PC-9 (cell line): Measurements from ENCODE around the gene PNPT1. TPM values are rescaled to one million over a fixed set of nuclear protein-coding genes. Genes with fewer than 3 reads are reported as not detected.

Source experiments
- BruUV-seq: library from RNA; stranded (reverse); fragments of 400-500 nt; replicated peaks from 2 replicates; lab custom pipeline; 2021; lab: Mats Ljungman, UMichigan
- CTCF ChIA-PET: fragments of 300-600 bp; sonication (Branson Sonifier 250); formaldehyde crosslinking; loops from one replicate; lab custom pipeline; 2022; ENCODE audit warnings: antibody characterized with exemption; lab: Charles Lee
- POLR2A ChIA-PET: fragments of 300-600 bp; sonication (Branson Sonifier 250); formaldehyde crosslinking; loops from one replicate; lab custom pipeline; 2022; ENCODE audit warnings: antibody characterized with exemption; ENCODE audit not compliant: unreplicated experiment; lab: Charles Lee
- DNase-seq, 2 experiments: peaks; one replicate each; pipeline versions ENCODE4 v3.0.0 to v3.0.0-alpha.2; 2015 to 2022; ENCODE audit warnings: mixed read lengths in 1 of 2
- H2AFZ ChIP-seq: fragments of 200-600 bp; sonication (generic); 2 replicates; pipeline ENCODE4 v1.8.1; 2017; ENCODE audit warnings: antibody characterized with exemption
- H3F3A ChIP-seq: fragments of 200-600 bp; sonication (generic); 2 replicates; pipeline ENCODE4 v1.8.1; 2017; ENCODE audit warnings: antibody characterized with exemption, mild to moderate bottlenecking, low read depth; ENCODE audit not compliant: insufficient read depth
- H3K27ac ChIP-seq: fragments of 200-600 bp; sonication (generic); 2 replicates; pipeline ENCODE4 v1.6.1; 2016; ENCODE audit warnings: mixed run types
- H3K27me3 ChIP-seq: fragments of 200-600 bp; sonication (generic); 2 replicates; pipeline ENCODE4 v1.6.1; 2016; ENCODE audit warnings: low read depth, mixed run types; ENCODE audit not compliant: insufficient read depth
- H3K36me3 ChIP-seq: fragments of 200-600 bp; sonication (generic); 2 replicates; pipeline ENCODE4 v1.6.1; 2016; ENCODE audit warnings: low read depth, mixed run types
- H3K4me1 ChIP-seq: fragments of 200-600 bp; sonication (generic); replicated peaks from 2 replicates; pipeline ENCODE4 v1.6.1; 2016; ENCODE audit warnings: mixed run types; ENCODE audit not compliant: insufficient read depth
- H3K4me2 ChIP-seq: fragments of 200-600 bp; sonication (generic); 2 replicates; pipeline ENCODE4 v1.6.1; 2017; ENCODE audit warnings: mixed run types
- H3K4me3 ChIP-seq: fragments of 200-600 bp; sonication (generic); 2 replicates; pipeline ENCODE4 v1.6.1; 2016; ENCODE audit warnings: mixed run types
- H3K79me2 ChIP-seq: fragments of 200-600 bp; sonication (generic); 2 replicates; pipeline ENCODE4 v1.6.1; 2017; ENCODE audit warnings: low read depth, mixed run types
- H3K9me2 ChIP-seq: fragments of 200-600 bp; sonication (generic); 2 replicates; pipeline ENCODE4 v1.8.1; 2017; ENCODE audit warnings: mild to moderate bottlenecking; ENCODE audit not compliant: insufficient read depth
- H3K9me3 ChIP-seq: fragments of 200-600 bp; sonication (generic); 2 replicates; pipeline ENCODE4 v1.8.1; 2016; ENCODE audit warnings: low read depth; ENCODE audit not compliant: insufficient read depth
- H4K20me1 ChIP-seq: fragments of 200-600 bp; sonication (generic); 2 replicates; pipeline ENCODE4 v1.8.1; 2017; ENCODE audit not compliant: insufficient read depth
- CTCF ChIP-seq: fragments of 200-600 bp; sonication (generic); conservative IDR thresholded peaks from 2 replicates; pipeline ENCODE4 v1.6.1; 2017; ENCODE audit warnings: mixed run types, antibody characterized with exemption, mild to moderate bottlenecking, moderate library complexity
- EZH2 ChIP-seq: fragments of 200-600 bp; sonication (generic); IDR thresholded peaks from 2 replicates; pipeline ENCODE4 v1.8.0; 2017; ENCODE audit warnings: antibody characterized with exemption, low read depth
- intact Hi-C: fragments of 100-400 bp; cut with micrococcal nuclease; formaldehyde crosslinking; loops from one replicate; pipeline ENCODE4 v1.10.0; 2022; ENCODE audit not compliant: unreplicated experiment
- total RNA-seq: library from RNA; stranded (reverse); gene quantifications from 2 replicates; pipeline ENCODE4 v1.2.3, GENCODE V29; 2021

The PNPT1 gene
- total RNA-seq, 1 experiment from 2014 or later: 23.1 TPM

- Histone ChIP-seq H3K9me3 (no peaks in the 10 kb centered on the region), H3K9me2 (no peaks in the 10 kb centered on the region), H3K79me2 (peaks cover 89% of the 10 kb centered on the region), H3K27ac (no peak overlapping the region), H3K4me1 (peaks cover 4% of the 10 kb centered on the region), H3F3A (peaks cover 32% of the 10 kb centered on the region; the same call in 1 of the 2 replicates), H3K4me3 (no peak overlapping the region), H3K27me3 (no peaks in the 10 kb centered on the region), H4K20me1 (peaks cover 32% of the 10 kb centered on the region), H3K36me3 (peaks cover 39% of the 10 kb centered on the region), H2AFZ (no peak overlapping the region), H3K4me2 (no peak overlapping the region)
- DNase-seq: no peak
- ChIA-PET CTCF (interaction anchor here (0.6 kb wide), 1 partner anchor 1030 kb away, joined by 4 read pairs; no protein-coding TSS in a partner anchor), POLR2A (no interaction called here)
- BruUV-seq: no TSS peak
- no peak for TF ChIP-seq EZH2
- no peak for TF ChIP-seq CTCF
- intact Hi-C loops: loop anchor here (10.0 kb wide), 1 partner anchor 885 kb away; the partner anchor contains the start of gene EML6
Measured at GRCh38 chr2:55609938-55610578, 83.6 kb downstream of the PNPT1 start.

- Histone ChIP-seq H3K9me3 (no peaks in the 10 kb centered on the region), H3K4me2 (no peak overlapping the region), H2AFZ (no peak overlapping the region), H3K36me3 (peaks cover 32% of the 10 kb centered on the region), H3K9me2 (no peaks in the 10 kb centered on the region), H3K27me3 (no peaks in the 10 kb centered on the region), H4K20me1 (peaks cover 35% of the 10 kb centered on the region), H3K79me2 (peaks cover 89% of the 10 kb centered on the region), H3K4me1 (no peaks in the 10 kb centered on the region), H3K4me3 (no peak overlapping the region), H3K27ac (no peak overlapping the region), H3F3A (peaks cover 32% of the 10 kb centered on the region; the same call in 1 of the 2 replicates)
- intact Hi-C loops: no loop called here
- no peak for TF ChIP-seq EZH2
- no peak for TF ChIP-seq CTCF
- ChIA-PET CTCF (interaction anchor here (0.6 kb wide), 1 partner anchor 1029 kb away, joined by 4 read pairs; no protein-coding TSS in a partner anchor), POLR2A (no interaction called here)
- no TSS peak for BruUV-seq
- DNase-seq: no peak
Measured at GRCh38 chr2:55609193-55609794, 84.3 kb downstream of the PNPT1 start.

DNA sequence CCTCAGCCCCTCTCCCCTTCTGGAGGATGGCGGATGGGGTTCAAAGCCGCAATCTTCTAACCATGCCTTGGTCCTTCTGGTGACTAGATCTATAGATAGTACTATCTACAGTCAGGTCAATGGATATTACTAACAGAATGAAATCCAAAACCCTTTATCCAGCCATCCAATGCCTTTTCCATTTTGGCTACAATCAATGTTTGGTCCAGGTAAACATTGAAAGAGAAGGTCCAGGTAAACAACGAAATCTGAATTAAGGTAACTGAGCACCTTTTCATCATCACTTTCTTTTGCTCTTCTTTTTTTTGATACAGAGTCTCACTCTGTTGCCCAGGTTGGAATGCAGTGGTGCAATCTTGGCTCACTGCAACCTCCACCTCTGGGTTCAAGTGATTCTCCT lies 85.9 kb downstream of the PNPT1 start:
- H3K36me3 ChIP-seq: peaks cover 18% of the 10 kb centered on the region; the same call in 1 of the 2 replicates
- H3K79me2 ChIP-seq: peaks cover 87% of the 10 kb centered on the region
- DNase-seq: no peak
- intact Hi-C loops: no loop called here
- no peak overlapping the region for H2AFZ ChIP-seq
- H3F3A ChIP-seq: peaks cover 26% of the 10 kb centered on the region; the same call in 1 of the 2 replicates
- ChIA-PET POLR2A (no interaction called here), CTCF (no interaction called here)
- TF ChIP-seq CTCF (no peak), EZH2 (no peak)
- no peaks in the 10 kb centered on the region for H3K9me2 ChIP-seq
- no peaks in the 10 kb centered on the region for H3K4me1 ChIP-seq
- peaks cover 49% of the 10 kb centered on the region for H4K20me1 ChIP-seq
- BruUV-seq: no TSS peak
- H3K27ac ChIP-seq: no peak overlapping the region
- H3K4me3 ChIP-seq: no peak overlapping the region
- no peak overlapping the region for H3K4me2 ChIP-seq
- no peaks in the 10 kb centered on the region for H3K9me3 ChIP-seq
- no peaks in the 10 kb centered on the region for H3K27me3 ChIP-seq
